Spinal cord (tissue), 10 donors: ENCODE results near the gene MAP2K3. TPM values are rescaled to one million over a fixed set of nuclear protein-coding genes. Genes with fewer than 3 reads are reported as not detected.
"Not testable (repeated sequence)": the region's sequence is repeated elsewhere in the genome, so short reads cannot be mapped to it uniquely, and the experiment has no call there.

Experiments
- DNase-seq, 6 donors: peaks; one replicate each; pipeline versions ENCODE4 v3.0.0 to v3.0.0-alpha.2; 2013 to 2015; ENCODE audit warnings: low spot score in 6 of 6, low read depth in 4 of 6
- H3K27ac ChIP-seq: one replicate; pipeline ENCODE4 v1.5.1; 2013; ENCODE audit warnings: low read depth, low read length, control low read depth
- H3K27me3 ChIP-seq: one replicate; pipeline ENCODE4 v1.6.1; 2013; ENCODE audit warnings: low read length; ENCODE audit not compliant: control insufficient read depth, insufficient read depth
- H3K36me3 ChIP-seq: one replicate; pipeline ENCODE4 v1.6.1; 2013; ENCODE audit warnings: low read length; ENCODE audit not compliant: control insufficient read depth, insufficient read depth
- H3K4me1 ChIP-seq: one replicate; pipeline ENCODE4 v1.6.1; 2013; ENCODE audit warnings: low read length; ENCODE audit not compliant: control insufficient read depth, insufficient read depth
- H3K4me3 ChIP-seq: one replicate; pipeline ENCODE4 v1.5.1; 2013; ENCODE audit warnings: low read depth, low read length, control low read depth
- H3K9me3 ChIP-seq: one replicate; pipeline ENCODE4 v1.6.1; 2013; ENCODE audit warnings: low read length; ENCODE audit not compliant: control insufficient read depth, insufficient read depth
- WGBS: methylation state at CpG from one replicate; pipeline ENCODE4 v1.1.5; 2013; ENCODE audit warnings: missing lambda C conversion rate; ENCODE audit not compliant: insufficient coverage; 5-methylcytosine and 5-hydroxymethylcytosine counted together
- polyA plus RNA-seq, 2 donors: library from polyadenylated mRNA; unstranded; fragments of 120-200 nt; gene quantifications; one replicate each; pipeline ENCODE4 v1.2.1, GENCODE V29; 2013; ENCODE audit not compliant: insufficient read length in 2 of 2
- total RNA-seq, 2 donors: library from RNA; depleted of rRNA in 1 of 2; stranded (reverse); fragments of 120-200 nt in 1 of 2; fragments of >200 nt in 1 of 2; gene quantifications; one replicate each; pipeline versions ENCODE4 v1.2.3 to v1.2.4, GENCODE V29; 2013 to 2014
- donor health status: healthy.

MAP2K3 gene
- total and polyA plus RNA-seq, 4 donors: 10.6 to 24.7 (median 16.7) TPM

GRCh38 chr17:21308931-21309381 is 24.4 kb downstream of the MAP2K3 start:
- not testable (repeated sequence) for H3K4me3 ChIP-seq, H3K27ac ChIP-seq, H3K9me3 ChIP-seq, H3K4me1 ChIP-seq, DNase-seq, H3K27me3 ChIP-seq
- H3K36me3 ChIP-seq: peaks cover 53% of the 10 kb centered on the region
- WGBS: 92% methylated on average over 6 of the region's 6 CpGs

- not testable (repeated sequence) for DNase-seq, H3K9me3 ChIP-seq, H3K4me3 ChIP-seq, H3K27me3 ChIP-seq, H3K27ac ChIP-seq, H3K4me1 ChIP-seq
- H3K36me3 ChIP-seq: peaks cover 50% of the 10 kb centered on the region
- 95% methylated on average over 7 of the region's 16 CpGs for WGBS
Measured at GRCh38 chr17:21310061-21310765, 25.7 kb downstream of the MAP2K3 start.

- H3K9me3 ChIP-seq, H3K27ac ChIP-seq, H3K4me3 ChIP-seq, H3K4me1 ChIP-seq, DNase-seq, H3K27me3 ChIP-seq: not testable (repeated sequence)
- WGBS: 84% methylated on average over 12 of the region's 22 CpGs
- peaks cover 50% of the 10 kb centered on the region for H3K36me3 ChIP-seq
Measured at GRCh38 chr17:21310766-21311602, 26.5 kb downstream of the MAP2K3 start.

GRCh38 chr17:21313320-21313719 is 28.8 kb downstream of the MAP2K3 start:
- WGBS: 100% methylated on average over 1 of the region's 5 CpGs
- peaks cover 3% of the 10 kb centered on the region for H3K4me1 ChIP-seq
- peaks cover 36% of the 10 kb centered on the region for H3K36me3 ChIP-seq

GRCh38 chr17:21313761-21314160 is 29.2 kb downstream of the MAP2K3 start:
- not testable (repeated sequence) for H3K27ac ChIP-seq, H3K27me3 ChIP-seq, H3K9me3 ChIP-seq, DNase-seq, H3K4me1 ChIP-seq, H3K4me3 ChIP-seq
- H3K36me3 ChIP-seq: peaks cover 36% of the 10 kb centered on the region
- whole genome bisulfite sequencing: 87% methylated on average over 1 of the region's 2 CpGs

More at GRCh38 chr17:21313320-21313719, 28.8 kb downstream of the MAP2K3 start:
- H3K27me3 ChIP-seq: no peaks in the 10 kb centered on the region
- peaks cover 1% of the 10 kb centered on the region for H3K9me3 ChIP-seq
- no peak overlapping the region for H3K4me3 ChIP-seq
- no peak for DNase-seq
- H3K27ac ChIP-seq: no peak overlapping the region

GRCh38 chr17:21314261-21314664 is 29.8 kb downstream of the MAP2K3 start:
- H3K27me3 ChIP-seq, DNase-seq, H3K4me3 ChIP-seq, H3K4me1 ChIP-seq, H3K9me3 ChIP-seq, H3K27ac ChIP-seq: not testable (repeated sequence)
- WGBS: 80% methylated on average over 5 of the region's 7 CpGs
- peaks cover 36% of the 10 kb centered on the region for H3K36me3 ChIP-seq

GRCh38 chr17:21314701-21315111 is 30.2 kb downstream of the MAP2K3 start:
- not testable (repeated sequence) for H3K4me3 ChIP-seq, H3K27ac ChIP-seq, H3K9me3 ChIP-seq, DNase-seq, H3K27me3 ChIP-seq, H3K4me1 ChIP-seq
- H3K36me3 ChIP-seq: peaks cover 34% of the 10 kb centered on the region
- WGBS: no CpG with 5 or more reads among the region's 7 CpGs

- WGBS: 90% methylated on average over 7 of the region's 16 CpGs
- not testable (repeated sequence) for H3K9me3 ChIP-seq
Measured at GRCh38 chr17:21315246-21316000, 30.9 kb downstream of the MAP2K3 start.

GRCh38 chr17:21316212-21316886 is 31.8 kb downstream of the MAP2K3 start:
- not testable (repeated sequence) for H3K4me3 ChIP-seq, DNase-seq, H3K9me3 ChIP-seq, H3K27ac ChIP-seq, H3K4me1 ChIP-seq, H3K27me3 ChIP-seq
- H3K36me3 ChIP-seq: peaks cover 25% of the 10 kb centered on the region
- 25% methylated on average over 2 of the region's 39 CpGs for WGBS

More at GRCh38 chr17:21315246-21316000, 30.9 kb downstream of the MAP2K3 start:
- not testable (repeated sequence) for H3K27ac ChIP-seq, H3K4me3 ChIP-seq, H3K4me1 ChIP-seq, DNase-seq, H3K27me3 ChIP-seq
- peaks cover 31% of the 10 kb centered on the region for H3K36me3 ChIP-seq
